Esophagus muscularis mucosa (tissue), 4 donors: ENCODE results near the gene ACBD4. TPM values are rescaled to one million over a fixed set of nuclear protein-coding genes. Genes with fewer than 3 reads are reported as not detected.

ENCODE experiments used
- DNase-seq: peaks from one replicate; pipeline ENCODE4 v3.0.0-alpha.2; 2017; ENCODE audit errors: extremely low spot score
- H3K27ac ChIP-seq, 4 donors: fragments of 200-600 bp; sonication (generic); replicated peaks in 1 of 4; 1 replicate in 3 of 4; 2 replicates in 1 of 4; pipeline ENCODE4 v1.5.1; 2016 to 2019; ENCODE audit warnings: mild to moderate bottlenecking in 1 of 4
- H3K27me3 ChIP-seq, 4 donors: fragments of 200-600 bp; sonication (generic); one replicate each; pipeline versions ENCODE4 v1.5.1 to v1.6.0; 2016 to 2019
- H3K36me3 ChIP-seq, 4 donors: fragments of 200-600 bp; sonication (generic); one replicate each; pipeline ENCODE4 v1.5.1; 2016 to 2019
- H3K4me1 ChIP-seq, 4 donors: fragments of 200-600 bp; sonication (generic); one replicate each; pipeline ENCODE4 v1.5.1; 2016 to 2019
- H3K4me3 ChIP-seq, 4 donors: fragments of 200-600 bp; sonication (generic); 1 replicate in 2 of 4; 2 replicates in 2 of 4; pipeline ENCODE4 v1.5.1; 2016 to 2019; ENCODE audit warnings: mild to moderate bottlenecking in 4 of 4, moderate library complexity in 1 of 4
- H3K9me3 ChIP-seq, 4 donors: fragments of 200-600 bp; sonication (generic); 1 replicate in 3 of 4; 2 replicates in 1 of 4; pipeline ENCODE4 v1.5.1; 2016 to 2019
- EP300 ChIP-seq: sonication (generic); formaldehyde crosslinking; IDR thresholded peaks from one replicate; pipeline ENCODE4 v1.6.1; 2017; ENCODE audit warnings: antibody characterized with exemption
- POLR2A ChIP-seq: fragments of 450-650 bp; IDR thresholded peaks from one replicate; pipeline ENCODE4 v1.6.1; 2017; ENCODE audit warnings: antibody characterized with exemption, moderate library complexity, mild to moderate bottlenecking, low read depth
- POLR2AphosphoS5 ChIP-seq, 2 donors: sonication (generic); formaldehyde crosslinking; IDR thresholded peaks; one replicate each; pipeline ENCODE4 v1.6.1; 2017; ENCODE audit warnings: antibody characterized with exemption in 2 of 2
- WGBS: methylation state at CpG from one replicate; pipeline ENCODE4 v1.1.5; 2018; 5-methylcytosine and 5-hydroxymethylcytosine counted together
- intact Hi-C: fragments of 100-400 bp; cut with DNase I; formaldehyde crosslinking; loops from one replicate; pipeline ENCODE4 v1.15.1; 2023
- total RNA-seq, 4 donors: library from RNA; depleted of rRNA; stranded (reverse); fragments of >200 nt; gene quantifications; one replicate each; pipeline versions ENCODE4 v1.1.0 to v1.2.1, GENCODE V29; 2016
- TF ChIP-seq, protein P1 (sequence below), 3 experiments: fragments of 200-600 bp in 2 of 3; fragments of 450-650 bp in 1 of 3; sonication (generic) in 2 of 3; IDR thresholded peaks; one replicate each; pipeline ENCODE4 v1.5.1; 2017 to 2019; ENCODE audit warnings: antibody characterized with exemption in 3 of 3, mild to moderate bottlenecking in 2 of 3, moderate library complexity in 1 of 3

The ACBD4 gene
- total RNA-seq, 4 donors from 2014 or later, result 20.9 to 34.8 (median 23.5) TPM

DNA sequence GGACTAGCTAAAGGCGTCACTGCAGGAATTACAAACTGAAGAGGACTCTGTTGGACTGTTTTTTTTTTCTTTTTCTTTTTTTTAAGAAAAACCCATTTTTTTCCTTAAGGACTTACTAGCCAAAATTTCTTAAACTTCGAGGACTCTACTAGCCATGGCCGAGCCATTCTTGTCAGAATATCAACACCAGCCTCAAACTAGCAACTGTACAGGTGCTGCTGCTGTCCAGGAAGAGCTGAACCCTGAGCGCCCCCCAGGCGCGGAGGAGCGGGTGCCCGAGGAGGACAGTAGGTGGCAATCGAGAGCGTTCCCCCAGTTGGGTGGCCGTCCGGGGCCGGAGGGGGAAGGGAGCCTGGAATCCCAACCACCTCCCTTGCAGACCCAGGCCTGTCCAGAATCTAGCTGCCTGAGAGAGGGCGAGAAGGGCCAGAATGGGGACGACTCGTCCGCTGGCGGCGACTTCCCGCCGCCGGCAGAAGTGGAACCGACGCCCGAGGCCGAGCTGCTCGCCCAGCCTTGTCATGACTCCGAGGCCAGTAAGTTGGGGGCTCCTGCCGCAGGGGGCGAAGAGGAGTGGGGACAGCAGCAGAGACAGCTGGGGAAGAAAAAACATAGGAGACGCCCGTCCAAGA is 13.7 kb downstream of the ACBD4 start:
- Histone ChIP-seq H3K27ac (peak overlapping the region; percentile 93 to 97 (median 96)), H3K9me3 (no peaks in the 10 kb centered on the region), H3K4me3 (peak overlapping the region; percentile 68 to 80 (median 72)), H3K4me1 (peaks cover 46 to 70% (median 65%) of the 10 kb centered on the region in 4 donors), H3K27me3 (no peaks in the 10 kb centered on the region), H3K36me3 (no peaks in the 10 kb centered on the region)
- intact Hi-C loops, result no loop called here
- 0% methylated on average over 23 of the region's 32 CpGs for whole genome bisulfite sequencing
- DNase-seq, result no peak
- TF ChIP-seq EP300 (no peak), POLR2A (no peak), POLR2AphosphoS5 (IDR thresholded peaks at IDR 0.05) (peak; percentile 46 to 79)
- TF ChIP-seq, protein P1, sequence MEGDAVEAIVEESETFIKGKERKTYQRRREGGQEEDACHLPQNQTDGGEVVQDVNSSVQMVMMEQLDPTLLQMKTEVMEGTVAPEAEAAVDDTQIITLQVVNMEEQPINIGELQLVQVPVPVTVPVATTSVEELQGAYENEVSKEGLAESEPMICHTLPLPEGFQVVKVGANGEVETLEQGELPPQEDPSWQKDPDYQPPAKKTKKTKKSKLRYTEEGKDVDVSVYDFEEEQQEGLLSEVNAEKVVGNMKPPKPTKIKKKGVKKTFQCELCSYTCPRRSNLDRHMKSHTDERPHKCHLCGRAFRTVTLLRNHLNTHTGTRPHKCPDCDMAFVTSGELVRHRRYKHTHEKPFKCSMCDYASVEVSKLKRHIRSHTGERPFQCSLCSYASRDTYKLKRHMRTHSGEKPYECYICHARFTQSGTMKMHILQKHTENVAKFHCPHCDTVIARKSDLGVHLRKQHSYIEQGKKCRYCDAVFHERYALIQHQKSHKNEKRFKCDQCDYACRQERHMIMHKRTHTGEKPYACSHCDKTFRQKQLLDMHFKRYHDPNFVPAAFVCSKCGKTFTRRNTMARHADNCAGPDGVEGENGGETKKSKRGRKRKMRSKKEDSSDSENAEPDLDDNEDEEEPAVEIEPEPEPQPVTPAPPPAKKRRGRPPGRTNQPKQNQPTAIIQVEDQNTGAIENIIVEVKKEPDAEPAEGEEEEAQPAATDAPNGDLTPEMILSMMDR (IDR thresholded peaks at IDR 0.05), result peak; percentile 81 to 92 (median 92)

GRCh38 chr17:45149669-45150664 is 14.5 kb downstream of the ACBD4 start:
- Histone ChIP-seq H3K36me3 (no peaks in the 10 kb centered on the region), H3K9me3 (no peaks in the 10 kb centered on the region), H3K4me3 (peak overlapping the region; percentile 68 to 80 (median 72)), H3K4me1 (peaks cover 41 to 70% (median 64%) of the 10 kb centered on the region in 4 donors), H3K27ac (peak overlapping the region; percentile 93 to 97 (median 96)), H3K27me3 (no peaks in the 10 kb centered on the region)
- TF ChIP-seq POLR2A, result no peak
- peak; percentile 48 to 65 for TF ChIP-seq POLR2AphosphoS5 (IDR thresholded peaks at IDR 0.05)
- intact Hi-C loops, result no loop called here
- DNase-seq, result no peak
- under 1% methylated on average over 40 of the region's 56 CpGs for WGBS

DNA sequence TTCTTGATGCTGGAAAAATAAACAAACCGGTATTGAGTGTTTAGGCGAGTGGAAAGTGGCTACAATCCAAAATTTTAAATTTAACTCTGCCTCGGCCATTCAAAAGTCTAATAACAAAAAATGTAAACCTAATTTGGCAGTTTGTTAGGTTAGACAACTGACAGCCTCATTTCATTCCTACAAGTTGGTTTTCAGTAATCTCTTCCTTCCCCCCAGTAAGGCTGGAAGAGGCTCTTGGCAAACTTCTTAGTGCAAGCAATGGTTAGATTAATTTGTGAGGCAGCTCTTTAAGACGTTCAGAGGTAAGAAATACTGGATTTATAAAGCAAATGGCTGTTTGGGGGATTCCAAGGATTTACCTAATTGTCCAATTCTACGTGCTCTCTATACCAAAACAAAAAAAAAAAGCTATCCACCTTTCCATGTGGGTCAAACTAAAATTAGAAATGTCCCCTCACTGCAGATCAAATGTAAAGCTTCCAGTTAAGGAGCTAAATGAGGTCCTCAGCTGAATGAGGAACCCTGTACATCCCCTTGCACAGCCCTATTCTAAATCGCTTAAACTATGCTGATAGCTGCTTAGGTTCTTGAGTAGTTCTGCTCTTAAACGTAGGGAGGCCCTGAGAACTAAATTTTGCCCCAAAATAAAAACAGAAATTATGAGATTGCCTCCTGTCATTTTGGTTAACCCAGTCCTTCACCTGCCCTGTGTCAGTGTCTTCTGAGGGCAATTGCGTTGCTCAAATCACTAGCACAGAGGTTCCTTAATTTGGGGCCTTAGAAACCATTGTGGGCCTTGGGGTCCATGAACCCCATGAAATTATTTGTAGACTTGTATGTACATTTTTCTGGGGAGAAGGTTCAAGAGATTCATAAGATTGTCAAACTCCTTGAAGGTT is 15.7 kb downstream of the ACBD4 start:
- H3K27me3 ChIP-seq, result no peaks in the 10 kb centered on the region
- intact Hi-C loops, result no loop called here
- peaks cover 41 to 70% (median 64%) of the 10 kb centered on the region in 4 donors for H3K4me1 ChIP-seq
- WGBS, result 32% methylated on average over 8 of the region's 8 CpGs
- DNase-seq, result no peak
- TF ChIP-seq EP300 (no peak), POLR2AphosphoS5 (IDR thresholded peaks at IDR 0.05) (no peak), POLR2A (no peak)
- TF ChIP-seq, protein P1 (IDR thresholded peaks at IDR 0.05), result no peak
- peak overlapping the region; percentile 93 to 97 (median 96) for H3K27ac ChIP-seq
- H3K9me3 ChIP-seq, result no peaks in the 10 kb centered on the region
- peak overlapping the region; percentile 68 to 80 (median 72) for H3K4me3 ChIP-seq
- no peaks in the 10 kb centered on the region for H3K36me3 ChIP-seq

- intact Hi-C loops, result loop anchor here (5.0 kb wide), 1 partner anchor 42 kb away; no protein-coding TSS in a partner anchor
- no peaks in the 10 kb centered on the region for H3K27me3 ChIP-seq
- peaks cover 61 to 93% (median 89%) of the 10 kb centered on the region in 4 donors for H3K4me1 ChIP-seq
- H3K4me3 ChIP-seq, result no peak overlapping the region
- TF ChIP-seq POLR2AphosphoS5 (IDR thresholded peaks at IDR 0.05) (no peak), POLR2A (no peak), EP300 (no peak)
- TF ChIP-seq, protein P1 (IDR thresholded peaks at IDR 0.05), result no peak
- WGBS, result 94% methylated on average over 4 of the region's 4 CpGs
- no peaks in the 10 kb centered on the region for H3K36me3 ChIP-seq
- peak overlapping the region; percentile 12 to 44 (median 20) for H3K27ac ChIP-seq
- DNase-seq, result no peak
- H3K9me3 ChIP-seq, result no peaks in the 10 kb centered on the region
Observed at GRCh38 chr17:45155029-45155428, 19.5 kb downstream of the ACBD4 start.
